Astrocyte (in vitro differentiated cells and primary cell): ENCODE measurements around the gene SBDS. TPM values are rescaled to one million over a fixed set of nuclear protein-coding genes. Genes with fewer than 3 reads are reported as not detected.

Experiments used
- DNase-seq: peaks from one replicate; pipeline ENCODE4 v3.0.0-alpha.2; 2010; ENCODE audit warnings: low read depth
- FAIRE-seq: peaks from 2 replicates; lab custom pipeline; 2011; peaks lifted over from hg19 to GRCh38; lab: Jason Lieb, UNC
- H2AFZ ChIP-seq: 2 replicates; pipeline ENCODE4 v1.6.0; 2012; ENCODE audit warnings: low read depth, low read length, inconsistent platforms
- H3K27ac ChIP-seq: 2 replicates; pipeline ENCODE4 v1.5.1; 2011; ENCODE audit warnings: low read depth, low read length, inconsistent platforms
- H3K27me3 ChIP-seq: 2 replicates; pipeline ENCODE4 v1.6.0; 2011; ENCODE audit warnings: low read length, inconsistent platforms; ENCODE audit not compliant: insufficient read depth
- H3K36me3 ChIP-seq: 2 replicates; pipeline ENCODE4 v1.5.1; 2011; ENCODE audit warnings: low read length, inconsistent platforms; ENCODE audit not compliant: insufficient read depth
- H3K4me1 ChIP-seq: 2 replicates; pipeline ENCODE4 v1.5.1; 2011; ENCODE audit warnings: low read length, inconsistent platforms; ENCODE audit not compliant: insufficient read depth
- H3K4me2 ChIP-seq: 2 replicates; pipeline ENCODE4 v1.6.0; 2012; ENCODE audit warnings: low read length, inconsistent platforms
- H3K4me3 ChIP-seq: 2 replicates; pipeline ENCODE4 v1.5.1; 2011; ENCODE audit warnings: low read depth, mild to moderate bottlenecking, low read length, inconsistent platforms; ENCODE audit not compliant: insufficient read depth
- H3K79me2 ChIP-seq: 2 replicates; pipeline ENCODE4 v1.6.0; 2012; ENCODE audit warnings: mild to moderate bottlenecking, low read length, inconsistent platforms; ENCODE audit not compliant: insufficient read depth
- H3K9ac ChIP-seq: 2 replicates; pipeline ENCODE4 v1.6.0; 2012; ENCODE audit warnings: mild to moderate bottlenecking, low read length, inconsistent platforms
- H3K9me3 ChIP-seq: 2 replicates; pipeline ENCODE4 v1.5.1; 2012; ENCODE audit warnings: low read depth, mild to moderate bottlenecking, low read length, inconsistent platforms; ENCODE audit not compliant: insufficient read depth
- H4K20me1 ChIP-seq: 2 replicates; pipeline ENCODE4 v1.6.0; 2012; ENCODE audit warnings: low read length, inconsistent platforms; ENCODE audit not compliant: insufficient read depth
- H3K27ac Mint-ChIP-seq: one replicate; pipeline ENCODE4 v1.8.0; 2021; ENCODE audit warnings: mild to moderate bottlenecking, mixed read lengths; ENCODE audit not compliant: unreplicated experiment
- H3K27me3 Mint-ChIP-seq: one replicate; pipeline ENCODE4 v1.8.0; 2021; ENCODE audit warnings: low read depth, mixed read lengths; ENCODE audit not compliant: unreplicated experiment
- H3K36me3 Mint-ChIP-seq: one replicate; pipeline ENCODE4 v1.8.0; 2021; ENCODE audit warnings: low read depth, mixed read lengths; ENCODE audit not compliant: unreplicated experiment
- H3K4me1 Mint-ChIP-seq: one replicate; pipeline ENCODE4 v1.8.0; 2021; ENCODE audit warnings: low read depth, mixed read lengths; ENCODE audit not compliant: unreplicated experiment
- H3K4me3 Mint-ChIP-seq: one replicate; pipeline ENCODE4 v1.8.0; 2021; ENCODE audit warnings: mild to moderate bottlenecking, moderate library complexity, mixed read lengths; ENCODE audit not compliant: unreplicated experiment
- H3K9me3 Mint-ChIP-seq: one replicate; pipeline ENCODE4 v1.8.0; 2021; ENCODE audit warnings: mild to moderate bottlenecking, mixed read lengths; ENCODE audit not compliant: unreplicated experiment
- EZH2 ChIP-seq: IDR thresholded peaks from 2 replicates; pipeline ENCODE4 v1.6.1; 2012; ENCODE audit warnings: mild to moderate bottlenecking, low read length, inconsistent platforms; ENCODE audit not compliant: insufficient read depth
- total RNA-seq: library from RNA; stranded (reverse); gene quantifications from 2 replicates; pipeline ENCODE4 v1.2.1, GENCODE V29; 2021
- TF ChIP-seq, protein P1 (sequence below): IDR thresholded peaks from 2 replicates; pipeline ENCODE4 v1.5.1; 2011; ENCODE audit warnings: low read depth, mild to moderate bottlenecking, inconsistent platforms, low read length, moderate library complexity; ENCODE audit not compliant: insufficient read depth

Gene SBDS
- total RNA-seq, 1 donor from 2014 or later = 165 TPM

DNA sequence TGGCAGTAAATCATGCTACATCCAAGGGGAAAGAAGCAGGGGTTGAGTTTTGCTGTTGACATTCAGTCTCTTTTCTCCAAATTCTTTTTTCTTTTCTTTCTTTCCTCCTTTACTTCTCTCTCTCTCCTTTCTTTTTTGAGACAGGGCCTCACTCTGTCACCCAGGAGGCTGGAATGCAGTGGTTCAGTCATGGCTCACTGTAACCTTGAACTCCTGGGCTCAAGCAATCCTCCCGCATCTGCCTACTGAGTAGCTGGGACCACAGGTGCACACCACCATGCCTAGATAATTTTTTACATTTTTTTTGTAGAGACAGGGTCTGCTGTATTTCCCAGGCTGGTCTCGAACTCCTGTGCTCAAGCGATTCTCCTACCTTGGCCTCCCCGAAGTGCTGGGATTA lies 35.2 kb downstream of the SBDS start:
- Mint-ChIP-seq H3K27me3 (no peaks in the 10 kb centered on the region), H3K27ac (no peak overlapping the region), H3K4me1 (peaks cover 20% of the 10 kb centered on the region), H3K4me3 (no peak overlapping the region), H3K9me3 (peaks cover 2% of the 10 kb centered on the region), H3K36me3 (peaks cover 27% of the 10 kb centered on the region)
- no peak overlapping the region for H3K4me3 ChIP-seq
- H3K9me3 ChIP-seq = no peaks in the 10 kb centered on the region
- no peaks in the 10 kb centered on the region for H4K20me1 ChIP-seq
- no peaks in the 10 kb centered on the region for H3K4me1 ChIP-seq
- no peak overlapping the region for H3K9ac ChIP-seq
- no peaks in the 10 kb centered on the region for H3K27me3 ChIP-seq
- TF ChIP-seq, protein P1, sequence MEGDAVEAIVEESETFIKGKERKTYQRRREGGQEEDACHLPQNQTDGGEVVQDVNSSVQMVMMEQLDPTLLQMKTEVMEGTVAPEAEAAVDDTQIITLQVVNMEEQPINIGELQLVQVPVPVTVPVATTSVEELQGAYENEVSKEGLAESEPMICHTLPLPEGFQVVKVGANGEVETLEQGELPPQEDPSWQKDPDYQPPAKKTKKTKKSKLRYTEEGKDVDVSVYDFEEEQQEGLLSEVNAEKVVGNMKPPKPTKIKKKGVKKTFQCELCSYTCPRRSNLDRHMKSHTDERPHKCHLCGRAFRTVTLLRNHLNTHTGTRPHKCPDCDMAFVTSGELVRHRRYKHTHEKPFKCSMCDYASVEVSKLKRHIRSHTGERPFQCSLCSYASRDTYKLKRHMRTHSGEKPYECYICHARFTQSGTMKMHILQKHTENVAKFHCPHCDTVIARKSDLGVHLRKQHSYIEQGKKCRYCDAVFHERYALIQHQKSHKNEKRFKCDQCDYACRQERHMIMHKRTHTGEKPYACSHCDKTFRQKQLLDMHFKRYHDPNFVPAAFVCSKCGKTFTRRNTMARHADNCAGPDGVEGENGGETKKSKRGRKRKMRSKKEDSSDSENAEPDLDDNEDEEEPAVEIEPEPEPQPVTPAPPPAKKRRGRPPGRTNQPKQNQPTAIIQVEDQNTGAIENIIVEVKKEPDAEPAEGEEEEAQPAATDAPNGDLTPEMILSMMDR = no peak
- no peak for TF ChIP-seq EZH2
- no peak for DNase-seq
- no peak overlapping the region for H3K4me2 ChIP-seq
- FAIRE-seq = no peak
- H3K27ac ChIP-seq = no peak overlapping the region
- H3K36me3 ChIP-seq = peaks cover 17% of the 10 kb centered on the region
- H3K79me2 ChIP-seq = no peaks in the 10 kb centered on the region
- no peak overlapping the region for H2AFZ ChIP-seq

DNA sequence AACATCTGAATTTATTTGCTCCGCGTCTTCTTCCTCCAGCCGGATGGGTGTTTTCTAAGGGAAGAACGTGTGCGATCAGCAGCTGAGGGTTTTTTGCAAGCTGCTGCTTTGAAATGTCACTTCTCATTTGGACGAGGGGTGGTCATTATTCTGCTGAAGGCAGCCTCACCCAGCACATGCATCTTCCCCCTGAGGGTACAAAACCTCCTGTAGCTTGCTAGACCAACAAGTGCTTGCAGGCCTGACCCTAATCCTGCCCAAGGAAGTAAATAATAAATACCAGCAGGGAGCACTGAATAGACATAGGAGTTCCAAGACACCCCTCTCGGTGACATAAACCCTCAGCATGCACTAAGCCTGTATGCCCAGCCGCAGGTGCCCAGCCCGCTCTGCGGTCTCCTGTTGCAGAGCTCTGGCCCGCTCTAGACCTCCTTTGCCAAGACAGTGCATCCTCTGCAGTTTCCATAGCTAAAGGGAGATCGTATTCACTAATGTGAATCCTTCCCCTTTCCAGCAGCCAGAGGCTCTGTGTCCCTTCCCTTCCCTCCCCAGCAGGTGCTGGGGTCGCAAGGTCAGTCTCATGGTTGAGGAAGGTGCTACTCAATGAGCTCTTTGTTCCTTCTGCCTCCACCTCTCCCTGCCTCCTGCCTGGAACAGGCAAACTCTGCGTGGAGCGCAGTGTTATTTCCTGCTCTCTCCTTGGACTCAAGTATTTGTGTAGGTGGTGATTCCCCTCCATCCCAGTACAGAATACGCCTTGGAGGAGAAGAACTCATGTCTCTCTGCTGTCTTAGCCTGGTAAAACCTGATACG lies 36.6 kb downstream of the SBDS start:
- H3K27me3 Mint-ChIP-seq = no peaks in the 10 kb centered on the region
- peak overlapping the region; percentile 5 for H3K27ac Mint-ChIP-seq

More for the DNA sequence above, 36.6 kb downstream of the SBDS start:
- Histone ChIP-seq H3K9ac (no peak overlapping the region), H3K79me2 (no peaks in the 10 kb centered on the region), H3K27me3 (no peaks in the 10 kb centered on the region), H3K4me2 (no peak overlapping the region), H2AFZ (no peak overlapping the region), H3K36me3 (peaks cover 22% of the 10 kb centered on the region), H4K20me1 (no peaks in the 10 kb centered on the region), H3K27ac (no peak overlapping the region), H3K4me1 (no peaks in the 10 kb centered on the region), H3K4me3 (no peak overlapping the region), H3K9me3 (no peaks in the 10 kb centered on the region)
- DNase-seq (no peak), FAIRE-seq (no peak)
- peaks cover 14% of the 10 kb centered on the region for H3K4me1 Mint-ChIP-seq
- H3K9me3 Mint-ChIP-seq = no peaks in the 10 kb centered on the region
- H3K36me3 Mint-ChIP-seq = peaks cover 27% of the 10 kb centered on the region
- no peak for TF ChIP-seq EZH2
- TF ChIP-seq, protein P1 = no peak
- H3K4me3 Mint-ChIP-seq = peak overlapping the region; percentile 8
